ENCODE data around the gene PTPN18. TPM values are rescaled to one million over a fixed set of nuclear protein-coding genes. Genes with fewer than 3 reads are reported as not detected.

The PTPN18 gene
- total RNA-seq, 2 donors from 2014 or later: 13.3 to 20.8 TPM

DNA sequence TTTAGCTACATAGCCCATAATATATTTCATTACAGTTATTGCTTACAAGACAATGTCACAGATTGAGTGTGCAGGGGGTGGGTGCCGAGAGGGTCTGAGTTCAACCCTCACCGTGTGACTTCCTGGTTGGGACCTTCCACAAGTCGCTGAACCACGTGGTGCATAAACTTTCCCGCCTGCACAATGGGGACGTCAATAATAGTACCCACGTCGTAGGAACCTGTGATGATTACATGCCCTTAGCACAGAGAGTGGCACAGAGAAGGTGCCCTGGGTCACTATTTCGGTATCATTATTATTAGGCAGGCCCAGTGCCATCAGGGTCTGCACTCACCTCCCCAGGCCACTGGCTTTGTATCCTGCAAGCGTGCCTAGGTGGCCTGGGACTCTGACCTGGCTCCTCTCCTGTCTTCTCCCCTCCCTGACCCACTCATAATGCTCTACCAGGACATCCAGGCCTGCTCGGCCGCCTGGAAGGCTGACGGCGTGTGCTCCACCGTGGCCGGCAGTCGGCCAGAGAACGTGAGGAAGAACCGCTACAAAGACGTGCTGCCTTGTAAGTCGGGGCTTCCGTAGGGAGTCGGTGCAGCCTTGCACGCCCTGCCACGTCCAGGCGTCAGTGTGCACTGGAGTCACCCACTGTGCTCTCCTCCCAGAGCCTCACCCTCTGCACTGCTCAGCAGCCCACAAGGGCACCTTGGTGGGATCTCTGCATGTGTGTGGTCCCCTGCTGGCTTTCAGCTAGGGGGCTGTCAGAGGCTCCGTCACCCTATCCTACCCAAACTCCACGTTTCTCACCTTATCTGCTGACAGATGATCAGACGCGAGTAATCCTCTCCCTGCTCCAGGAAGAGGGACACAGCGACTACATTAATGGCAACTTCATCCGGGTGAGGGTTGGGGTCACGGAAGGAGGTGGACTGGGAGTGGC, 2.8 kb downstream of the PTPN18 start:
- H3K4me3 ChIP-seq: no peak overlapping the region
- DNase-seq (ENCODE audit: low spot score): no peak
- H3K9me3 ChIP-seq: no peaks in the 10 kb centered on the region
- H3K27me3 ChIP-seq: no peaks in the 10 kb centered on the region
- no peak overlapping the region for H3K27ac ChIP-seq
- peaks cover 0 to 27% of the 10 kb centered on the region in 2 donors for H3K4me1 ChIP-seq
- H3K36me3 ChIP-seq: no peaks in the 10 kb centered on the region
- TF ChIP-seq, protein P1, sequence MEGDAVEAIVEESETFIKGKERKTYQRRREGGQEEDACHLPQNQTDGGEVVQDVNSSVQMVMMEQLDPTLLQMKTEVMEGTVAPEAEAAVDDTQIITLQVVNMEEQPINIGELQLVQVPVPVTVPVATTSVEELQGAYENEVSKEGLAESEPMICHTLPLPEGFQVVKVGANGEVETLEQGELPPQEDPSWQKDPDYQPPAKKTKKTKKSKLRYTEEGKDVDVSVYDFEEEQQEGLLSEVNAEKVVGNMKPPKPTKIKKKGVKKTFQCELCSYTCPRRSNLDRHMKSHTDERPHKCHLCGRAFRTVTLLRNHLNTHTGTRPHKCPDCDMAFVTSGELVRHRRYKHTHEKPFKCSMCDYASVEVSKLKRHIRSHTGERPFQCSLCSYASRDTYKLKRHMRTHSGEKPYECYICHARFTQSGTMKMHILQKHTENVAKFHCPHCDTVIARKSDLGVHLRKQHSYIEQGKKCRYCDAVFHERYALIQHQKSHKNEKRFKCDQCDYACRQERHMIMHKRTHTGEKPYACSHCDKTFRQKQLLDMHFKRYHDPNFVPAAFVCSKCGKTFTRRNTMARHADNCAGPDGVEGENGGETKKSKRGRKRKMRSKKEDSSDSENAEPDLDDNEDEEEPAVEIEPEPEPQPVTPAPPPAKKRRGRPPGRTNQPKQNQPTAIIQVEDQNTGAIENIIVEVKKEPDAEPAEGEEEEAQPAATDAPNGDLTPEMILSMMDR (IDR thresholded peaks at IDR 0.05): no peak

DNA sequence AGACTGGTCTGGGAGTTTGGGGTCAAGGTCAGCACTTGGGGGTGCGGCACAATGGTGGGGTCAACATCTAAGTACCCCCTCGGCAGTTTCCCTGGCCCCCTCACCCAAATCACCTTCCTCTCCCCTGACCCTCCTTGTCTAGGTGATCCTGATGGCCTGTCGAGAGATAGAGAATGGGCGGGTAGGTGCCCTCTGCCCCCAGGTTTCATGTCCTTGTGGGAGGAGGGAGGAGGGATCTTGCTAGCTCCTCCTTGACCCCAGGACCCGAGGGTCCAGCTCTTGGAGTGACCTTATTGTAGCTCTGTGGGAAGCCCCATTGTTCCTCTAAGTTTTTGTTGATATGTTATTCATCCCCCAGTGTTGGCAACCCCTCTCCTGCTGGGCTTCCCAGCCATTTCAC, 3.6 kb downstream of the PTPN18 start:
- DNase-seq (ENCODE audit: low spot score): no peak
- no peak overlapping the region for H3K27ac ChIP-seq
- TF ChIP-seq, protein P1 (IDR thresholded peaks at IDR 0.05): no peak

DNA sequence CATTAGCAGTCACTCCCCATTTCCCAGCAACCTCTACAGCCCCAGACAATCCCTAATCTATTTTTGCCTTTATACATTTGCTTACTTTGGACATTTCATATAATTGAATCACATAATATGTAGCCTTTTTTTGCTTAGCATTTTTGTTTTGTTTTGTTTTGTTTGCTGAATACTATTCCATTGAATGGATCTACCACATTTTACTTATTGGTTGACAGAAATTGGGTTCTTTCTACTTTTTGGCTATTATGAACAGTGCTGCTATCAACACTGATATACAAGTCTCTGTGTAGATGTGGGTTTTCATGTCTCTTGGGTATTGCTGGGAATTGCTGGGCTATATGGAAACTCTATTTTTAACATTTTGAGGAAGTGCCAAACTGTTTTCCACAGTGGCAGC, 7.6 kb downstream of the PTPN18 start:
- TF ChIP-seq, protein P1 (IDR thresholded peaks at IDR 0.05): no peak
- no peaks in the 10 kb centered on the region for H3K36me3 ChIP-seq
- no peaks in the 10 kb centered on the region for H3K4me1 ChIP-seq

More for the DNA sequence above, 3.6 kb downstream of the PTPN18 start:
- H3K27me3 ChIP-seq: no peaks in the 10 kb centered on the region
- H3K4me3 ChIP-seq: no peak overlapping the region
- no peaks in the 10 kb centered on the region for H3K9me3 ChIP-seq
- peaks cover 0 to 20% of the 10 kb centered on the region in 2 donors for H3K4me1 ChIP-seq
- no peaks in the 10 kb centered on the region for H3K36me3 ChIP-seq

DNA sequence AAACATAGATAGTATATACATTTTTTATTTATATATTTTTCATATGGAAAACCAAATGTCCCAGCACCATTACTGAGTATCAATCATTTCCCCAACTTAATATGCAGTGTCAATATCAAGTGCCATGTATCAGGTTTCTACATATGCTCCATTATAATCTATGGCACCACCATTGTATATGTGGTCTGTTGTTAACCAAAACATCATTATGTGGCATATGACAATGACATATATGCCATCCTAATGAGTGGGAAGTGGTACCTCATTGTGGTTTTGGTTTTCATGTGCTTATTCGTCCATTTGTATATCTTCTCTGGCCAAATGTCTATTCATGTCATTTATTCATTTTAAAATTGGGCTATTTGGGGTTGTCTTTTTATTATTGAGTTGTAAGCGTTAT, 9.2 kb downstream of the PTPN18 start:
- H3K27me3 ChIP-seq: no peaks in the 10 kb centered on the region
- no peaks in the 10 kb centered on the region for H3K4me1 ChIP-seq
- no peaks in the 10 kb centered on the region for H3K9me3 ChIP-seq
- H3K36me3 ChIP-seq: no peaks in the 10 kb centered on the region
- TF ChIP-seq, protein P1 (IDR thresholded peaks at IDR 0.05): no peak
- no peak overlapping the region for H3K4me3 ChIP-seq
- no peak overlapping the region for H3K27ac ChIP-seq
- DNase-seq (ENCODE audit: low spot score): no peak

More for the DNA sequence above, 7.6 kb downstream of the PTPN18 start:
- Histone ChIP-seq H3K27ac (no peak overlapping the region), H3K27me3 (no peaks in the 10 kb centered on the region), H3K9me3 (no peaks in the 10 kb centered on the region), H3K4me3 (no peak overlapping the region)
- DNase-seq (ENCODE audit: low spot score): no peak

DNA sequence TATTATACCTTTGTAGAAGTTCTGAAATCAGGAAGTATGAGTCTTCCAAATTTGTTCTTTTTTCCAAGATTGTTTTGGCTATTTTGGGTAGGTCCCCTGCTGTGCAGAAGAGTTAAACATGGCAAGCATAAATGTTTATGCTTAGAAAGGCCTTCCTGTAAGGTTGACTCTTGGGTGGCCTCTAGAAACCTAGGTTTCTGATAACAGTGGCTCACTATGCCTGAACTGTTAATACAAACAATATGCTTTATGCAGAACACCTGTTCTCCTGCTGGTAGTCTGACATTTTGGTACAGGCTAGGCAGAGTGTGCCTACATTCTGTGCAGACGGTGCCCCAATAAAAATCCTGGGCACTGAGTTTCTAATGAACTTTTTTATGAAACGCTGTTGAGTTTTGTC, 10.1 kb downstream of the PTPN18 start:
- Histone ChIP-seq H3K27ac (no peak overlapping the region), H3K9me3 (no peaks in the 10 kb centered on the region), H3K4me1 (peaks cover 0 to 2% of the 10 kb centered on the region in 2 donors), H3K27me3 (no peaks in the 10 kb centered on the region), H3K4me3 (no peak overlapping the region), H3K36me3 (no peaks in the 10 kb centered on the region)
- TF ChIP-seq, protein P1 (IDR thresholded peaks at IDR 0.05): no peak
- no peak for DNase-seq (ENCODE audit: low spot score)
